ENCODE results near the gene PI4KA.
"Not testable (repeated sequence)": the region's sequence is repeated elsewhere in the genome, so short reads cannot be mapped to it uniquely, and the experiment has no call there.

The PI4KA gene

DNA sequence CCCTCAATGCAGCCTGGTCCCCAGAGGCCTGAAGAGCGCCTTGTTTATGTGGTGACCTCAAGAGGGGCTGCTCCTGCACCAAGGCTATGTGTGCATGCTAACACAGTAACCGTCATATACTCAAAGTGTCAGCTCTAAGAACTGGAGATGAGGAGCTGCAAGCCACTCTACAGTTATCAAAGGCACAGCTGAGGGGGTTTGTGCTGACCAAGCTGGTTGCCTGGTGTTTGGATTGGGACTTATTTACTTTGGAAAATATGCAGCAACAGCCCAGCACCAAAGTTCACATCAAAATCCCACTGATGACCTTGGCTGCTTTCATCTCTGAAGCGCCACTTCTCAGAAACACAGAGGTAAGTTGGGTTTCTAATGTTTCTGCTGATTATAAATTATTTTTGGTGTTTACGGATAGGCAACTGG is 84.8 kb downstream of the PI4KA start, which contains the start of gene SERPIND1:
Gene SERPIND1, plus strand, starts transcription at position 321 of the 420 bp plus-strand sequence. CDS start 5,200 bp downstream, outside the sequence.
- no peak for DNase-seq

DNA sequence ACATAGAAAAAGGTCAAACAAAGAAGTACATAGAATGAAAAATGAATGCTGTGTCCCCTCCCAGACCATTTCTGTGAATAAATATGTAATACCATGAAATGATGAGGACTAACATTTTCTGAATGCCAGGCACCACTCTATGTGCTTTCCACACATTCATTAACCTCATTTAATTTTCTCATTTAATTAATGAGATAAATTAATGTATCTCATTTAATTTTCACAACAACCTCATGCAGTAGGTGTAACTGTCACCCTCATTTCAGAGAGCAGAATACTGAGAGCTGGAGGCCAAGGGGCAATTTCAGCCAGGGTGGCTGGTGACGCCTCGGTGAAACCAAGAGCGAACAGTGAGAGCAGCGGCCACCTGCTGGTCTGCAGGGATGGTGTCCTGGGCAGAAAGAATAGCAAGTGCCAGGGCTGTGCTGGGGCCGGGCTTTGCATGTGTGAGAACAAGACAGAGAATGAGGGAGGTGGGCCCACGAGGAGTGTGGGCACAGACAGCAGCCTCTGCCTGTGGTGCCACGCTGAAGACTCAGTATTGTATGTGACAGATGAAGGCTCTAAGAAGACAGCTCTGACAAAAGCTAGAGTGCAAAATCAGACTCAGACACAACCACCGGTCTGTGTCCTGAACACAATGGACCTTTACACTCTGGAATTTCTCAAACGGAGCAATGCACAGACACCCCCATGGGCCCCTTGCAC is 86.5 kb downstream of the PI4KA start:
- no peak for DNase-seq

DNA sequence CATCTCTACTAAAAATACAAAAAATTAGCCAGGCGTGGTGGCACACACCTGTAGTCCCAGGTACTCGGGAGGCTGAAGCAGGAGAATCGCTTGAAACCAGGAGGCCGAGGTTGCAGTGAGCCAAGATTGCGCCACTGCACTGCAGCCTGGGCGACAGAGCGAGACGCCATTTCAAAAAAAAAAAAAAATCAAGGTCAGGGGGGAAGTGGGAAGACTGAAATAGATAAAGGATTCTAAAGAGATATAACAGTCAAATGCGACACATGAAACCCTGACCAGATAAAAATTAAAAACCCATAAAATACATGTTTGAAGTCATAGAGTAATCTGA is 89.2 kb downstream of the PI4KA start:
- not testable (repeated sequence) for DNase-seq

DNA sequence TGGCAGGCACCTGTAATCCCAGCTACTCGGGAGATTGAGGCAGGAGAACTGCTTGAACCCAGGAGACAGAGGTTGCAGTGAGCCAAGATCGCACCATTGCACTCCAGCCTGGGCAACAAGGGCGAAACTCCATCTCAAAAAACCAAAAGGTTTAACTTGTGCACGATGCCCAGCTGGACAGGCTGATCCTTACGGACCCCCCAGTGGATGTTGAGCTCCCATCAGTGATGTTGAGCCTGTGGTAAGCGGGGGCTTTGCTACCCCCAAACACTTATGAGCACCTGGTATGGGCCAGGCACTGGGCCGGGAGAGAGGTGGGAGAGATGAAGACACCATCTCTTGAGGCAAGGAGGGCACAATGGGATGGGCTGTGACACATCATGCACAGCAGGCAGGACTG is 92.1 kb downstream of the PI4KA start:
- DNase-seq = no peak

DNA sequence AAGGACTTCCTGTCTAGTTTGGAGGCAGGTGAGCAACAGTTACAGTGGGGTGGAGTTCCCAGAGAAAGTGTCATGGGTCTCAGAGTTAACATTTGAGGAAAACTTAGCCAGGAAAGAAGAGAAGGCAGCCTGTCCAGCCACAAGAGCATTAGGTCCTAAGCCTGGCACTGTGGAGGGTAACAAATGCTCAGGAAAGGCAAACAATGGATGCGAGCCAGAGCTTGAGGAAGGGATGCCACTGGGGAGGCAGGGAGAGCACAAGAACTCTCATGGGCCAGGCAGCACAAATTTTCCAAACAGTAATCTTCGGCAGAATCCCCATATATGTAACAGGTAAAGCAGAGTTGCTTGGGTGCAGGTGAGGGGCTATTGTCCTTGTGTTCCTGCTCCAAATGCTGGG is 92.7 kb downstream of the PI4KA start:
- no peak for DNase-seq

DNA sequence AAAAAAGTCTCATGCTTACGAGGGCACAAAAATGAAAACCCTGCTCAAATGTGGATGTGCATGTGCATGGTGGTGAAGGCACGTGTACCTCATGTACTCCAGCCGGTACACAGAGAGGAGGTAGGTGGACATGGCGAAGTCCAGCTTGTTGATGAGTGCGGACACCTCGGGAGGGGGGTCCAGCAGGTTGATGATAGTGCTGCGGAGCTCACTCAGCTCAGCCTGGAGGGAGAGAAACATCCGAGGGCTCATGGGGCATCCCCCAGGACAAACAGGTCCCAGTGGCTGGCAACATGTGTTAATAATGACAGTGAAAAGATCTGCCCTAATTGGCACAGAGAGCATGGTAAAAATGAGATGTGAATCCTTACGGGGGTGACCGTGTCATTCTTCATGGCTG is 93.9 kb downstream of the PI4KA start:
- no peak for DNase-seq

DNA sequence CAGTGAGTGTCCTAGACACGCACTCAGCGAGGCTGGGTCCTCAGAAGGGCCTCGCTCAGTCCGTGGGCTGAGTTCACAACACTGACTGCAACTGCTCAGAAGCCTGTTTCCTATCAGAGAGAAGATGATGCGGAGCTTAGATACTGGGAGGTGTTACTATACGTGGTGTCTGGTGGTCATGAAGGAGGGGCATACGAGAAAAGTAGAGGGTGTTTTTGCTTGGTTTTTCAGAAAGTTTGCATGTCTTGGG is 94.2 kb downstream of the PI4KA start:
- DNase-seq = no peak

DNA sequence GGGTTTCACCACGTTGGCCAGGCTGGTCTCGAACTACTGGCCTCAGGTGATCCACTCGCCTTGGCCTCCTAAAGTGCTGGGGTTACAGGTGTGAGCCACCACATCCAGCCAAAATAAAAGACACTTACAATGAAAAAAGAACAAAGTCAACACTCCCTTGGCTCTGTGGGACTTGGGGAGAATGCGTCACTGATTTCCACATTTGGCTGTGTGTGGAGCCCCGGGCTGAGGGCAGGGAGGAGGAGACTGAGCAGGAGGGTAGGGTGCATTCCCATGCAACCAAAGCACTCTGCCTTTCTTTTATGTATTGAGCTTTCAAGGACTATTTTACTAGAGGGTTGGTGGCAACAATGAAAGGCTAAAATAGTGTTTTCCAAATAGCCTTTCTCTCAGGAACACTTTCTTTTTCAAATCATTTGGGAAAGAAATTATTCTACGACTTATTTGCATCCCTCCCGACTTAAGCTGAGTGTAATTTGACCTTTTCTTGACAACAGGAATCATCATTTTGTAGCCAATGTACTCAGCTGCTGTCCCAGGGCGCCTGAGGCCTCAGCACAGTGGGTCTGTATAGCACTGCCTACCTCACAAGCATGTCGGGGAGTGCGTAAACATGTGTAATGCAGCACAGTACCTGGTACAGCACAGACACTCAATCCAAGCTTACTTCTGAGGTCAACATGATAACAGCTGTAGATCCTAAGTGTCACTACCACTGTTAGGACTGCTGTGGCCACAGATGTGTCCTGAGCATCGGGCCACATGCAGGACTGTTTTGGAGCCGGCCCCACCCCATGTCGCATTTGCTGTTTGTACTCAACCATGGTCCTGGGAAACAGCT is 94.8 kb downstream of the PI4KA start:
- no peak for DNase-seq

DNA sequence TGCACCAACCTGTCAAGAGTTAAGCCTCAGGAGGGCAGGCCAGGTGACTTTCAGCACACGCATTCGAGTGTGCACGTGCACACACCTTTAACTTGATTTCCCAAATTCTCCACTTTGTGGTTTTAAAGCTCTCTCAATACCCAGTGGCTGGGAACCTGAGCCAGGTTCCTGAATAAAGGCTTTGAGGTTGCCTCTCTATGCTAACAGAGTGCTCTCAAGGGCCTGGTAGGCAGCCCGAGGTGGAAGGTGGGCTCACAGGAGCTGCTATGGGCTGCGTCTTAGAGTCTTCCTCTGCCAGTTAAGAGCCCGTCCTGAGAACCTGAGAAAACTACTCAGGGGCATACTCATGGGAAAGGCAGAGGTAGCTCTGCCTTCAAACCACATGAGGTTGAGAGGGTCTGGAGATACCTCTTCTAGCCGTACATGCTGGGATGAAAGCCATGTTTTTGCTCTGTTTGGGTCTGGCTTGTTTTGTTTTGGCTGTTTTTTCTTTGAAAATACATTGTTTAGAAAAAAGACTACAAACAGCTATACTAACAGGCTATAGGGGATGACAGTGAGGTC is 96.3 kb downstream of the PI4KA start:
- no peak for DNase-seq

DNA sequence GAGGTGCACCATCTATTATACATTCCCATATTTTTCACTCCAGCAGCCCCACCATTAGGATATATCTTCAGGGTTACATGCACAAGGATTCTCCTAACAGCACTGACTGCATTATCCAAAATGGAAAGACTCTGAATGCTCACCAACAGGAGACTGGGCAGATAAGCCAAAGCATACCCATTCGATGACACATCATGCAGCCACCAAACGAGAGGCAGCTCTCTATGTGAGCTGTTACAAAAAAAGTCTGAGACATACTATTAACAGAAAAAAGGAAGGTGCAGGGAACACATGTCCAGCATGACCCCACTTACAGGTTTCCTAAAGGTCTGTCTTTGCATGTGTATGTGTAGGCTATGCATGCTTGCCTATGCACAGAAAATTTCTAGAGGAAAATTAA is 97.1 kb downstream of the PI4KA start:
- DNase-seq = no peak

DNA sequence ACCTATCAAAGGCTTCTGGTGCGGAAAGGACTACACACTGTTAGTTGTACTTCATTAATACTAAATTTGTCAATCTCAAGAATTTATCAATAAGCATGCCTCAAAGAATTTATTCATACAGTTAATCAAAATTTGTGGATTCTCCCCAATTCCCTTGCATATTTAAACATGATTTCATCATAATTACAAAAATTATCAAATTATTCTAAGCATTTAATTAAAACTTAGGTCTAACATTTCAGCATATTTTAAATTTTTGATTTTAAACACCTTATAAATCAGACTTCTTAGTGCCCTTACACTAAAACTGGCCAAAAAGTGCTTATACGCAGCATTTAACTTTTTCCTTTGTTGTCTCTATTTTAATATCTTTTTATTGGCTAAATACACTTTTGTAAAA is 98.5 kb downstream of the PI4KA start:
- DNase-seq = no peak

DNA sequence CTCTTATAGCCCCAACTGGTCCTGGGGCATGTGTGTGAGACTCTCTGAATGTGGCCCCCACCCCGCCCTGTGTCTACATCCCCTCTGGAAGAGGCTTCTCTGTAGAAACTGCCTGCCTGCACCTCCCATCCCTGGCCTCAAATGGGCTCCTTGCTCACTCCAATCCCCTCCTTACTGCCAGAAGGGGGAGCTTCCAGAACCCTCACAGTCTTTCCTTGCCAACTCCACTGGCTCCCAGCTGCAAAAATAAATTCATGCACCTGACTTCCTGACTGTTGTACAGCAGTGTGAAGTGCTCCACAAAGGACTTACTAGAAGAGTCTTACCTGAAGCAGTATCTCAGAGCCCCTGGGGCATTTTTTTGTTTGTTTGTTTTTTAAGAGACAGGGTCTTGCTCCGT is 99.9 kb downstream of the PI4KA start:
- no peak for DNase-seq

DNA sequence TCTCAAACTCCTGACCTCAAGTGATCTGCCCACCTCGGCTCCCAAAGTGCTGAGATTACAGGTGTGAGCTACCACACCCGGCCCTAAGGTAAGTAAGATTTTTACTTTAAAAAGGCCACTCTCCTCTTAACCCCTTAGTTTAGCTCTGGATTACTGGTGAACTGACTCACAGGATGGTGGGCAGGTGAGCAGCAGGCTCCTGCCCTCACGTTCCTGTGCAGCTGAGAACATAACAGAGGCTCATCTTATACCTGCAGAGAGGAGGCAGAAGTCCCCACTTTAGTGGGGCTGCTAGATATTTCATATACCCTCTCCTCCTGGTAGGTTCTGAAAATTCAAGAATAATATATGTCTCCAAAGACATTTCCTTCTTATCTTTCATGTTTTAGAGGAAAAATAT is 101.8 kb downstream of the PI4KA start:
- DNase-seq = no peak

DNA sequence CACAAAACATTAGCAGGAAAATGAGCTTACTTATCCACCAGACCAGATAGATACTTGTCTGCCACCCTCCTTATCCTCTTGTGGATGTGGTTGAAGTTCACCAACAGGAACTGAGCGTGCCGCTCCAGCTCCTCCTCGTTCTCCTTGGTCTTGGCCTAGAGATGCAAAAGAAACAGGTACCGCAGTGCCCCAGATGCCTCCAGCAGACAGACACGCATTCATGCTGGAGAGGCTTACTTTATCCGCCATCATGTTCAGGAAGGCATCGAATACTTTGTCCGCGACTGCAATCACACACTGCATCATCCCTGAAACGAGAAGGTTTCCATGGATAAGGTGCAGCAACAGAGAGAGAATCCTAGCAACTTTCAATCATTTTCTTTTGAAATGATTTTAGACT is 105.7 kb downstream of the PI4KA start:
- DNase-seq = no peak

DNA sequence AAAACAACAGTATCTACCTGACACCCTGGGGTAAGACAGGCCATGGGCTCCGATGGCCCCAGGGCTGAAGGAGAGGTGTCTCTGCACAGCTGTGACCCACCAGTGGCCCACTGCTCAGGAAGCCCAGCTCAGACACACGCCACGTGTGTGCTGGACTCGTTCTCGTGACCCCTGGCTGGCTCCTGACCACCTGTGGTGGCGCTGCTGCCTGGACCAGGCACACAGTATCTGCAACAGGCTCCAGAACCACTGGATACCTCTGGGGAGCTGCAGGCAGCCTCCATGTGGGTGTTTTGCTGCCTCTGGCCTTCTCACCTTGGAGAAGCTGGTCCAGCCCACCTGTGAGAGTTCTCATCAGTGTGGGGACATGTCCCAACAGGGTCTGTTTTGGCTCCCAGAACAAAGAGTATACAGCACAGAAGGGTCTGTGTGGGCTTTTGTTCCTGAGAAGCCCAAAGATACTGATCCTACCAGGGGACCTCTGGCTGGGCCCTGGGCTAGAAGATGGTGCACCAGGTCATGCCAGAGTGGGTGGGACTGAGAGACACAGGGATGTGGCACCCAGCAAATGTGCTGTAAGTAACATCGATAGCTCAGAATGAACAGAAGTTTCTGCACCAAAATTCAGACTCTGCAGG is 106.4 kb downstream of the PI4KA start:
- DNase-seq = no peak

DNA sequence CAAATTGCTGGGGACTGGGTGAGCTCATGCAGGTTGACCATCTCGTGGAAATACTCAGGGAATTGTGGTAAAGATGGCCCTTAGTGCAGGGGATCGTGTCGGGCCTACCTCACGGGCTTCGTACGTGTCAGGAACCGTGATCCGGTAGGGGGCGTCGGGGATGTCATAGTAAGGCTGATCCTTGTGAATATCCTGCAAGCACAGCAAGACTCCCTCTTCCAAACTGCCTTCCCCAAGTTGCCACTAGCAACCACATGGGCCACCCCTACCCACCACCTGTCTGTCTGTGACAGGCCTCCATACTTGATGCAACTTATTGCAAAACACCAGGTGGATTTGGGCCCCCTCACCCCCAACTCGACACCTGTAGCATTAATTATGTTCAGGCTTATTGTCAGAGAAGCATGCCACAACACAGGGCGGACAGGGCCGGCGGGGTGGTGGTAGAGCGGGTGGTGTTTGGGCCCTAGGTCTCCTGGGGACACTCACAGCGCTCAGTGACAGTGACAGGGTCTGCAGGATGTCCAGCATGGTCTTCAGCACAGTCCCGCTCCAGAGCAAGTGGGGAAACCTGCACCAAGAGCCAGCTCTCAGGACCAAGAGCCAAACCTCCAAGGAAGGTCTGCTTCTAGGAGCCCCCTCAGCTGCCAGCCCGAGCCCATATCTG is 107.3 kb downstream of the PI4KA start:
- DNase-seq = no peak

DNA sequence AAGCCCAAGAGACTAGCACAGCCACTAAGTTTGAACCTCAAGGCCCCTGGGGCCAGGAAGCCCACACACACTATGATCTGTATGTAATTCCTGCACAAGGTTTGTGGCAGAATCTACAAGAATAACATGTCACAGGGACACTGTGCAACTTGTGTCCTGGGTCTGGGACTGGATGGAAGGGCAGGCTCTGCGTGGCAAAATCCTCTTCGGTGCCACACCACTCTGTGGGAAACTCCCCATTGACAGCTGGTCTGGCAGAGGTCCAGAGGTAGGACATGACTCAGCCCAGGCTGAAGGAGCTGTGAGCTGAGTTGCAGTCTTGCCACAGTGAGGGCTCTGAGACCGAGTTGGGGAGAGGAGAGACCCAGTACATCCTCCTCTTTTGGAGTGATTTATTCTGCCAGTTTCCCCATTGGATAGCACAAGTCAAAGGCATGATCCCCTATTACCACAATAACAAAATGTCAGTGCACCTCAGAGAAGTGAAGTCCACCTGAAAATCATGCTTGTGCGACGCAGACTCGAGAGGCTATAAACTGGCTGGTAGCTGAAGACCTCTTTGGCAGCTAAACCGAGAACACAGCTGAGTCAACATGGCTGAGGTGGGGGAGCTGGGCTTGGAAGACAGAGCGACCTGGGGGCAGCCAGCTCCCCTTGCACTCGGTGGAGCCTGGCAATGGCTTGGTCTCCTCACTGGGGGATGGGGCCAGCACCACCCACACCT is 108.0 kb downstream of the PI4KA start:
- no peak for DNase-seq

DNA sequence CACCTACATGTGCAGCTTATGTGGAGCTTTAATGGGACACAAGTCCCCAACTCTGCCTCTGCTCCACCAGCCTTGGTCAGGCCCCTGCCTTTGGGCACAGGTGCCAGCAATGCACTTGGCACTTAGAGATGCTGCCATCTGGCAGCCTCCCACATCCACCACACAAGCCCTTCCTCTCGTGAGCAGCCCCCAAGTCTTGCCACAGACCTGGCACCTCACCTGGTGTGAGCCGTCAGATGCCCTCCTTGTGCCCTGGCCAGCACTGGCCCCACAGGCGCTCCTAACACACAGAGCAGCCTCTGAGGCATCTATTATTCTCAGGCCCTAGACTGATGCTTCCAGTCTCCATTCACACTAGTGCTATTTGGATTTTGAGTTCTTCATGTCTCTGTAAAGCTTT is 109.2 kb downstream of the PI4KA start:
- no peak for DNase-seq

DNA sequence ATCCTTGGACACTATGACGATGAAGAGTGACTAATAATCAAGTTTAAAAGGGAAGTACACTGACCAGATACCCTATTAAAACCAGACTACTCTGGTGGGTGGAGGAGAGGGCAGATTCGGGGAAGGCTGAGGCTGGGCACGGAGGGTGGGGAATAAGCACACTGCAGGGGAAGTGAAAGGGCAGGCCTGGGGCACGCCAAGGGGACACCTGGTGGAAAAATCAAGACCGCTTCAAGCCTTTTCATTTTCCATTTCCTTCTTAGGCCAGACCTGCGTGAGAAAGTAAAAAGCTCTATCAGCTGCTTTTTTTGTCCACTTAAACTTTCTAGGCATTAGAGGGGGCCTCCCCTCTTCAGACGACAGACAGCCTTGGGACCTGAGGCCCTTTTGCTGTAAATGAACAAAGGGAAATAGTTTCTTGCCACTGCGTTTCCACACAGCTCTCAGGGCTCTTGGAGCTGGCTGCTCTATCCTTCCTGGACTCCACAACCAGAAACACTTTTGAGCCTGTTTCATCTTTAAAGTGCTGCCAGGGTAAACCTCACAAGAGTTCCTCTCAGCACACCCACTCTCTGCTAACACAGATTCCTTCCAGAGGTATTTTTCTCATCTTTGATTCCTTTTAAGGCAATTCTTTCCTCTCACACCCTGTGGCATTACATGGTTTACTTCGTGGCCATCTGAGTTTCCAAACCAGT is 109.7 kb downstream of the PI4KA start:
- no peak for DNase-seq

DNA sequence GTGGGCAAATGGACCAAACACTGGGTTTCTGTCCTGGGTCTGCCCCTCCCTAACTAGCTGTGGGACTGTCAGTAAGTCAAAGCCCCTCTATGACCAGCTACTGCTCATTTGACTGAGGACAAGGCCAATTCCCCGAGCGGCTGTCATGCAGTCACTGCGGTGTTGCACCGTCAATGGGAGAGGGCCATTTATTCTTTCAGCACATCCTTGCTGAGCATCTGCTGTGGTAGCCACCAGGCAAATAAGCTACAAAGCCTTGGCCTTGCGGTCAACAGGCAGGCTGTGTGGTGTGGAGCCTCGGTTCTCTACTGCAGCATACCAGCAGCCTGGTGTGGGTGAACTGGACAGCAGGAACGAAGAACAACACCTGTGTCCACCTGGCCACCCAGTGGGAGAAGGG is 110.5 kb downstream of the PI4KA start:
- no peak for DNase-seq

DNA sequence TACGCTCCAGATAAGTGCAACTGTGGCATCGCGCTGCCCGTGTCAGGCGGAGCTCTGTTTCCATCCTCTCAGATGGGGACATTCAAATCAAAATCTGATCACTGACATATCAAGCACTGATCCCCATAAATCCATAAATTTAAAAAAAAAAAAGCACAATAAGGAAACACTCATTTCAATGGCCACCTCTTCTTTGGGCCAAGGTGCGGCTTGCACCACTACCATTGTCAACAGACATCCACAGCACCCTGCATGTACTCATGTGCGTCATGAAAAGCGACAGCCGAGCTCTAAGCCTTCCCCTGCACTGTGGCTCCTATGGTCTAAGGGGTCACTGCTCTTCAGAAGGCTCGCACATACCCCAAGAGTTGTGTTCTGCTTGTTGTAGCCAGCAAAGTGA is 111.4 kb downstream of the PI4KA start:
- no peak for DNase-seq

All from NCI-H345 (cell line).